Pancreas (tissue), 10 donors: ENCODE data around the gene COL20A1. TPM values are rescaled to one million over a fixed set of nuclear protein-coding genes. Genes with fewer than 3 reads are reported as not detected.

Experiments
- ATAC-seq, 4 donors: fragments of 200-7000 bp; cut with Tn5 transposase; one replicate each; pipeline versions ENCODE4 v1.8.0 to v1.9.1; 2020; ENCODE audit warnings: mild to moderate bottlenecking in 4 of 4, moderate library complexity in 4 of 4
- DNase-seq, 6 donors: peaks; one replicate each; pipeline ENCODE4 v3.0.0-alpha.2; 2020
- FAIRE-seq: peaks from 2 replicates; lab custom pipeline; 2012; peaks lifted over from hg19 to GRCh38; lab: Jason Lieb, UNC
- H3K27ac ChIP-seq, 4 donors: fragments of 200-600 bp; sonication (generic); 1 replicate in 3 of 4; 2 replicates in 1 of 4; pipeline versions ENCODE4 v1.5.0 to v1.8.0; 2020
- H3K27me3 ChIP-seq, 4 donors: fragments of 200-600 bp; one replicate each; pipeline ENCODE4 v1.8.0; 2021
- H3K36me3 ChIP-seq, 3 donors: fragments of 200-600 bp; sonication (generic) in 1 of 3; one replicate each; pipeline versions ENCODE4 v1.5.0 to v1.8.0; 2020 to 2021
- H3K4me1 ChIP-seq, 3 donors: fragments of 200-600 bp; one replicate each; pipeline ENCODE4 v1.8.0; 2021
- H3K4me3 ChIP-seq, 4 donors: fragments of 200-600 bp; sonication (generic) in 2 of 4; one replicate each; pipeline versions ENCODE4 v1.5.0 to v1.8.0; 2020 to 2021
- H3K9me3 ChIP-seq, 4 donors: fragments of 200-600 bp; one replicate each; pipeline ENCODE4 v1.8.0; 2021
- CTCF ChIP-seq, 4 donors: fragments of 200-600 bp; sonication (generic) in 3 of 4; IDR thresholded peaks; one replicate each; pipeline versions ENCODE4 v1.5.0 to v1.8.0; 2021; ENCODE audit warnings: antibody characterized with exemption in 4 of 4
- WGBS, 2 donors: extraction: QIAGEN DNeasy Blood & Tissue Kit; methylation state at CpG; one replicate each; pipeline ENCODE4 v1.1.7; 2013; 5-methylcytosine and 5-hydroxymethylcytosine counted together
- intact Hi-C, 3 donors: fragments of 100-400 bp; cut with DNase I; formaldehyde crosslinking; loops; one replicate each; pipeline versions ENCODE4 v1.11.1 to v1.14.2; 2022
- polyA plus RNA-seq, 2 donors: library from polyadenylated mRNA; stranded (reverse); fragments of 200-250 nt; gene quantifications; one replicate each; pipeline ENCODE4 v1.2.3, GENCODE V29; 2013
- total RNA-seq, 6 donors: library from RNA; stranded (reverse); fragmentation: NEBNext Ultra II Directional in 4 of 6; extraction: Animal tissue kit (Norgen Biotek cat#: 25700) in 4 of 6; gene quantifications; one replicate each; pipeline versions ENCODE4 v1.2.1 to v1.2.4, GENCODE V29; 2021 to 2023
- donor health status: healthy with polysubstance abuse.
- donor health status: DM: no; HTN: no; CAD: no; lungs with moderate emphysema.
- donor health status: DM: no; HTN: no; CAD: no.
- donor health status: control.
- donor health status: control.
- donor health status: Bipolar disorder and iron deficiency.
- donor health status: DM: yes; HTN: yes; CAD: no.
- donor health status: DM: no; HTN: no; CAD: no.
- donor health status: DM: no; HTN: no; CAD: no.
- donor health status: DM: yes; HTN: yes; CAD: no.

The COL20A1 gene
- total and polyA plus RNA-seq, 8 donors, result 0.05 TPM; not detected in 7

DNA sequence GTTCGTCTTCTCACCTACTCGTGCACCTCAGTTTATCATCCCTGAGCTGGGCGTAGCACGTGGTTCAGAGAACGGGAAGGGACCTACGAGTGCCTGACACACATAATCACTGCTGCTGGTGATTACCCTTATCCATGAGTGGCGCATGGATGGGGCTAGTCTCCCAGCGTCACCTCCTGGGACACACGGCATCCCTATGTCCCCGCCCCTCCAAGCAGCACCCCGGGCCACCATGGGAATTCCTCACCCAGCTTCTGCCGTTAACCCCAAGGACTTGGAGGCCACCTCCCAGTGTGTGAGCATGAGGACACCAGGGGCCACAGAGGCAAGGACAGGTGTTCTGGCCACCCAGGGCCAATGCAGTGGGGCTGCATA, 58.3 kb downstream of the COL20A1 start:
- intact Hi-C loops, result no loop called here
- ATAC-seq (no peak), DNase-seq (peak in 1 of 6 donors; percentile 9), FAIRE-seq (no peak)
- no peak for TF ChIP-seq CTCF (IDR thresholded peaks at IDR 0.05)
- WGBS, 2 donors, result 81 to 88% methylated on average over 12 of the region's 12 CpGs
- Histone ChIP-seq H3K36me3 (no peaks in the 10 kb centered on the region), H3K9me3 (no peaks in the 10 kb centered on the region), H3K27me3 (no peaks in the 10 kb centered on the region), H3K4me1 (no peaks in the 10 kb centered on the region), H3K4me3 (no peak overlapping the region), H3K27ac (no peak overlapping the region)

DNA sequence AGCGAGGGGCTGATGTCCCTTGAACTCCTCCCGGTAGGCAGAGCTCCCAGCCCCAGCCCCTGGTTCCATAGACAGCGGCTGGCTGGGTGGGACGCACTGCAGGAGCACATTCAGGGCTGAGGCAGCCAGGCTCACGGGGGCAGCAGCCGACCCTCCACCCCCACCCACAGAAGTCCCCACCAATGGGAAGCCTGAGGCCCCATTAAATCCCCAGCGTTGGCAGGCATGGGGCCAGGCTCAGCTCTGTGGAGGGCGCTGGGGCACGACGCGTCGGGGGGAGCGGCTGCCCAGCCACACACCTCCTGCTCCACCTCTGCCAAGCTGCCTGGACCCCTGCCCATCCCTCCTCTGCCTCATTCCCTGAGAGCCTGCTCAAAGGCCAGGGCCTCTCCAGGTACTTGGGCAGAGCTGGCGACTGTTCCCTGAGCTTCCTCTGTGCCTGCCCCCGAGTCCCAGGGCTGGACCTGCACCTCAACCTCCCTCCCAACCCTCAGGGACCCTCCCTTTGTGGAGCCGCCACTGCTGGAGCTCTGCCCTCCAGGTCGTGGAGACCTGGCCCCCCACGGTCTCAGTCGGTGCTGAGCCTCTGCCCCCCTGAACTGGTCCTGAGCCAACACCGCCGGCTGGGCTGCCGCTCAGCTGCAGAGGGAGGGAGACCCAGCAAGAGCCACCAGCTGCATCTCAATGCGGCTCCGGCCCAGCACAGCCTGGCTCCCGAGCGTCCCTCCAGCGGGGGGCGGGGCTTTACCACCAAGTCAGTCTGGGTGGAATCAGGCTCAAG, 59.0 kb downstream of the COL20A1 start:
- no peak for FAIRE-seq
- H3K27me3 ChIP-seq, result no peaks in the 10 kb centered on the region

GRCh38 chr20:63352811-63353221, 59.8 kb downstream of the COL20A1 start:
- no peak for TF ChIP-seq CTCF (IDR thresholded peaks at IDR 0.05)
- H3K27me3 ChIP-seq, result no peaks in the 10 kb centered on the region
- no peak for ATAC-seq

More for the DNA sequence above, 59.0 kb downstream of the COL20A1 start:
- no peak overlapping the region for H3K4me3 ChIP-seq
- DNase-seq (peak in 2 of 6 donors; percentile 29 to 54), ATAC-seq (peak in 2 of 4 donors; percentile 14 to 20)
- no peaks in the 10 kb centered on the region for H3K4me1 ChIP-seq
- no peaks in the 10 kb centered on the region for H3K9me3 ChIP-seq
- no peaks in the 10 kb centered on the region for H3K36me3 ChIP-seq
- WGBS, 2 donors, result 38% methylated on average over 23 to 28 of the region's 28 CpGs
- TF ChIP-seq CTCF (IDR thresholded peaks at IDR 0.05), result no peak
- no peak overlapping the region for H3K27ac ChIP-seq
- intact Hi-C loops, result no loop called here

DNA sequence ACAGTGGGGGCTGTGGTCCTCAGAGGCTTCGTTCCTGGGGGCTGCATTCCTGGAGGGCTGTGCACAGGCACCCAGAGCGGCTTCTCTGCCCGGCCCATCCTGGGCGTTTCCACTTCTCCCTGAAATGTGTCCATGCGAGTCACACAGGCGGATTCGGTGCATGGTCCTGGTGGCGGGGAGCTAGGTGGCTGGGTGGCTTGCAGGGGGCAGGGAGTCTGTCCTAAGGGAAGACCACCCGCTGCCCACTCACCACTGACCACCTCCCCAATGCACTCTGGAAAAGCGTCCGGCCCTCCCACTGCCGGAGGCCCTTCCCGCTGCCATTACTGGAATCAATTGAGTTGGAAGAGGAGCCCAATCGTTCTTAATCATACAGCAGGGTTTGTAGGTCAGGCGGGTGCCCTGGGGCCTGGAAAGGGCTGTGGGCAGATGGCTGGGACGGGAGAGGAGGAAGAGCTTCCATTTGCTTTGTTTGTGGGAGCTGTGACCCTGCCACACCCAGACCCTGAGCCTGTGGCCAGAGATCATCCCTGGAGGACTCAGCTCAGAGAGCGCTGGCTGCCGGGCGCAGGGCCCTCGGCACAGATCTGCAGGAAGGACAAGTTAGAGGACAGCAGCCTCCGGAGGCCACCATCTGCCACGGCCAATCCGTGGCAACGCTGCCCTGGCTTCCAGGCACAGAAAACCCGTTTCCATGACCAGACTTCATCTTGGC, 61.8 kb downstream of the COL20A1 start:
- ATAC-seq, result no peak
- Histone ChIP-seq H3K4me3 (no peak overlapping the region), H3K27ac (no peak overlapping the region), H3K4me1 (no peaks in the 10 kb centered on the region), H3K27me3 (peaks cover 0 to 5% (median 0%) of the 10 kb centered on the region in 4 donors), H3K36me3 (no peaks in the 10 kb centered on the region), H3K9me3 (no peaks in the 10 kb centered on the region)
- 63 to 71% methylated on average over 25 of the region's 25 CpGs for WGBS, 2 donors
- no peak for TF ChIP-seq CTCF (IDR thresholded peaks at IDR 0.05)
- intact Hi-C loops, result no loop called here
- DNase-seq, result peak in 2 of 6 donors; percentile 14 to 49
- FAIRE-seq, result no peak

More at GRCh38 chr20:63352811-63353221, 59.8 kb downstream of the COL20A1 start:
- WGBS, 2 donors, result 32 to 34% methylated on average over 12 of the region's 12 CpGs
- intact Hi-C loops, result no loop called here
- H3K27ac ChIP-seq, result no peak overlapping the region
- H3K4me3 ChIP-seq, result no peak overlapping the region
- no peaks in the 10 kb centered on the region for H3K36me3 ChIP-seq
- no peak for FAIRE-seq
- no peaks in the 10 kb centered on the region for H3K4me1 ChIP-seq
- no peaks in the 10 kb centered on the region for H3K9me3 ChIP-seq
- peak in 2 of 6 donors; percentile 15 to 62 for DNase-seq
